ENCODE data around the gene SHROOM2.

- TF ChIP-seq POLR2AphosphoS5 (IDR thresholded peaks at IDR 0.05) (no peak), CTCF (IDR thresholded peaks at IDR 0.05) (no peak)
Observed at GRCh38 chrX:9816084-9816700, 30.0 kb downstream of the SHROOM2 start.
